Suppressor macrophage treated with lipopolysaccharide for 1 hour (primary cell): ENCODE results near the gene SAMD4A.

Experiments used
- DNase-seq, 3 donors: peaks; one replicate each; pipeline ENCODE4 v3.0.0-alpha.2; 2020 to 2022

Gene SAMD4A

DNA sequence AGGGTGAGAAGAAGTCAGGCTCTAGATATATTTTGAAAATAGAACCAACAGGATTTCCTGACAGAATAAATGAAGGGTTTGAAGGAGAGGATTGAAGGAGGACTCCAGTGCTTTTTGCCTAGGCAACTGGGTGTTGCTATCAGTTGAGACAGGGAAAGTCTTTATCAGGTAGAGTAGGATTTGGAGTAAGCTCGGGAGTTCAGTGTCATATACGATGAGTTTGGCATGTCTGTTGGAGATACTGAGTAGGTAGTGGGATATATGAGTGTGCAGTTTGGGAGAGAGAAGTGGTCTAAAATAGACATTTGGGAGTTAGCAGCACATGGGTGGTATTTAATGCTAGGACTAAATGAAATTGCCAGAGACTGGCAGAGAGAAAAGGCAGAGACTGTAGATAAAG, 141.2 kb downstream of the SAMD4A start:
- DNase-seq: no peak

- DNase-seq: no peak
Observed at GRCh38 chr14:54708982-54709381, 142.1 kb downstream of the SAMD4A start.

DNA sequence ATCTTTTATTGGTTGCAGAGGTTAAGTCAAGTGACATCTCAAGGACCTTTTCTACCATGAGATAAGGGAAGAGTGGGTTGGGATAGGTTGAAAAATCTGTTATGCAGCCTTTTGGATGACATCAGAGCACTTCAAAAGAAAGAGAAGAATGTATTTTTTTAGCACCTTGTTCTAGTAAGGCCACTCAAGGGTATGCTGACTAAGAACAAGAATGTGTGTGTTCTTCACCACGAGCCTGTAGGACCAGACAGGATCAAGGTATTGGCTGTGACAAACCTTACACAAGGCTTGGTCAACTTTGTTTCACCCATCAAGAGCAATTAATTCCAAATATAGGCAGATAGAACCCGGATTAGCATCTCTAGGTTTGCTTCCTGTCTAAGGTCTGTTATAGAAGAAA, 142.5 kb downstream of the SAMD4A start:
- no peak for DNase-seq

GRCh38 chr14:54709867-54710266, 142.9 kb downstream of the SAMD4A start:
- no peak for DNase-seq

- no peak for DNase-seq
Observed at GRCh38 chr14:54711312-54711711, 144.4 kb downstream of the SAMD4A start.

DNA sequence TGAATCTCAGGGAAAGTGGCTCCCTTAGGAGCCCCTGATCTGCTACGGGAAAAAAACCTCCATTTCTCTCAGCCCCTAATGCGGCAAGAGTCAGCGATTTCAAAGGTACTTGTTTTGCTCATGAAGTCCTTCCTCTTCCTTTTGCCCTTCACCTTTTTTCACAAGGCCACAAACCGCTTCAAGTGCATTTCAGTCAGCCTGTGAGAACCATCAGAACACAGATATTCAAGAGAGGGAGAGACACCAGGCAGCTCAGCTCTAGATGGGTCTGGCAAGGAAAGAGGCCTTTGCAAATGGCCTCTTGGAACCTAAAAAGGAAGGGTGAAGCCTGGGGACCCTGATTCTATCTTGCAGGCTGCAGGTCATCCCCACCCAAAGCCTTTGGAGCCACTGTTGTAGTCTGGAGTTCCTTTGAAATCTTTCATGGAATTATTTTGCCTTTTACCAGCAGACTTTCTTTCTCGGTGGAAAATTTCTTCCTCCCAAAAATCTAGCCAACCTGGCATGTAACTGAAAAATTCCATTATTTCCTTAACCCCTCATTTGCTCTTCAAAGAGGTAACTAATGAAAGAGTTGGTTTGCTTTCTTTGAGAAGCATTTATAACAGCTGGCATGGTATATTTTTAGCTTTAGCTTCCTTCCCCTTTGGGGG, 145.0 kb downstream of the SAMD4A start:
- no peak for DNase-seq

DNA sequence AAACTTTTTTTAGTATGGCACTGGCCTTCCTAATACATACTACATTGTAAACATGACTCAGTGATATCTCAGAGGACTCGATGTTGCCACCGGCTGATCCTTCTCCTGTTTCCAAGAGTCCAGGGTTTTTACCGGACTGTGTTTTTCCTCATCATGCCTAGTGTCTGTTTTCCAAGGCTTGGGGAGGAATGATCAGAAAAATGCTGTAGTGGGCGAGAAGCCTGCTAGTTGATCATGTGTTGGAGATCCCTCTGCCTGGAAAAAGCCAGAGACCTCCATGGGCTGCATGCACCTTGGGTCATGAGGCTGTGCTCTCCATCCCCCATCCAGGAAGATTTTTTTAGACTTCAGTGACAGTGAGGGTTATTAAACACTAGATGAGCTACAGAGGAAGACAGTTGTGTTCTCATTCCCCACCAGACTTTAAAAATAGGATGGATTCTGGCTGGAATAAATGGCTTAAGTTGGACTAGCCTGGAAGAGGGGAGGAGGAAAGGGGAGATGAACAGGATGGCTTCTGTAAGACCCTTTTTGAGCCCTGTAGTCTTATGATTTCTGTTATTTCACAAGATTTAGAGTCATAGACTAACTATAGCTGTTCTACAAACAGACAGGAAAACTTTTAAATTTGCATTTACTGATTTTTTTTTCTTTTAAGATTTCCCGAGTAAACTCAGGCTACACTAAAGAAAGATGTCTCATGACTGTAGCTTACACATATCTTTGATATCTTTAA, 145.7 kb downstream of the SAMD4A start:
- DNase-seq: peak; percentile 77 to 87 (median 82)

DNA sequence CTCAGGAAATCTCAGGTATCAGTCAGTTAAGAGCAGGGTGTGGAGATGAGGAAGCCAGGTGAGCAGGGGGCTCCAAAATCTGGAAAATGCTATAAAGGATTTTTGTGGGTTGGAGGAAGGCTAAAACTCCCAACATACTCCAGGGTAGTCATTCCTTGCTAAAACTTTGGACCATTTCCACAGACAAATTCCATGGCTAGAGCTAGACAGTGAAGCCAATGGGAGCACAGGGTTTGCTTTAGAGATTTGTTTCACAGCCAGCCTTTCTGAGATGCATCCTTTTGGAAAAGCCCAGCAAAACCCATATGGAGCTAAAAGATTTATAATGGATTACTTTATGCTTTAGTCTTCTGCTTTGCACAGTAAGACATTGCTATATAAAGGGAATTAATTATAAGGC, 146.5 kb downstream of the SAMD4A start:
- no peak for DNase-seq

DNA sequence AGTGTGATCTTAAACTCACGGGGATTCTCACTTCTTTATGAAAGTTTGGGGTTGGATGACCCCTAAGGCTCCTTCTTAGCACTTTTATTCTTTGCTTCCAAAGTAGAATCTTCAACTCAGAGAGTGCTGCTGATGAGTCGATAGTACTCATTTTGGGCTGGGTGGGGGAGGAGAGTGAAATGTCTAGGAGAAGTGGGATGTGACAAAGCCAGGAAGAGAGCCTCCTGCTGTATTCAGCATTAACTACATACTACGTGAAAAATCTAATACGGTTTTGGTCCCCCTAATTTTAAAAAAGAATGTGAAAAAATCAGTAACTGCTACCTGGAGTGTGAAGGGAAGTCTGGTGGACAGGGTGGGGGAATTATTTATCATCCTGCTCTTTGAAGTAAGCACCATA, 148.3 kb downstream of the SAMD4A start:
- DNase-seq: peak; percentile 47 to 65 (median 61)

DNA sequence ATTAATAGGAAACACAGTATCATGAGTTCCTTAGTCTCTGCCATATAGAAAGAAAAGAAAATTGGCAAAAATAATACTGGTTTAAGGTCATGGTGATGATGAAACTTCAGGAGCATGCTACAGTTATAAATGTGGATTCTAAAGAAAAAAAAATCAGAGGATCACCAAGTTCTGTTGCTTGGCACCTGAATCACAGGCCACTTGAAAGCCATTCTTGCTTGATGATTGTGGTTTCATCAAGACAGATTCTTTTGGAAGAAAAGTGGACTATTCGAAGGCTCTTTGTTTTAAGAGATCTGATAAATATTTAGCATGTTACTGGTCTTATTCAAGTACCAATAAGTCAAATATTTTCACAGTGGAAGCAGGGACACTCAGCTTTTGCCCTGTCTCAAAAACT, 148.9 kb downstream of the SAMD4A start:
- no peak for DNase-seq

- no peak for DNase-seq
Observed at GRCh38 chr14:54716862-54717261, 149.9 kb downstream of the SAMD4A start.

GRCh38 chr14:54718046-54718445, 151.1 kb downstream of the SAMD4A start:
- no peak for DNase-seq

DNA sequence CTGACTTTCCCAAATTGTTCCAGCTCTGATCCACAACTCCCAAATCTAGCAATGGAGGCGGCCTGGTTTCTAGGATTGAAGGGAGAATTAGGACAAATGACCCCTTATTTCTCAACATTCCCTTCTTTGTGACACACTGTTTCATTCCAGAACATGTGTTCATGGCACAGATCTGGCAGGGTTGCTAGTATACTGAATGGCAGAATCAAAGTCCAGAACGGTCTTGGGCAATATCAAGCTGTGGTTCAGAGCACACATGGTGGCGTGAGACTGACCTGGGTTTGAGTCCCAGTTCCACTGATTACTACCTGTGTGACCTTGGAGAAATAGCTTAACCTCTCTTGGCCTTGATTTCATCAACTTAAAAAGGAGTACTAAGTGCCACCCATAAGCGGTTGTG, 152.5 kb downstream of the SAMD4A start:
- no peak for DNase-seq

DNA sequence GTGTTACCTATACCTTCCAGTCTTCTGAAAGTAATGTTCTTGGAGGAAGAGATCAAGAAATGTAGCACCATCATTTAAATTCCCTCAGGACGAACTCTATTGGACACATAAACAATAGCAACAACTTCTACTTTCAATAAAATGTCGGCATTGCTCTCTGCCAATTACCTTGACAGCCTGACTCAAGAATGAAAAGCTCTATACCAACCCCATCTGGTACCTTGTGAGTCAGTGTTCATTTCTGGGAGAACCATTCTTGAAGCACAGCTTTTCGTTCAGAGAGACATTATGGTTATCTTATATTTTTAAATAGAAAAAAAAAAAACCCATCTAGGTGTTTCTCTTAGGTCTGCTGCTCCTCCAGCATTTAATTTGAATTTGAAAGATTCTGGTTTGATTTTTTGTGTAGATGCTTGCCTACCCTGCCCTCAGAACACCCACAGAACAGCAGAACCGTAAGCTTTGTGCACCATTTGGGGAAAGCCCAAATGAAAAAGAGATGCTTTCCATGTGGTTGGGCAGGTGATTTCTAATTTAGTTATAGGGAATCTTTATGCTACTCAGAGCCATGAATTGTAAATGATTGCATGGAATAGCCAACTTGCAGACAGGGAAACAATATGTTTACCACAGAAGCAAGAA, 156.0 kb downstream of the SAMD4A start:
- peak; percentile 58 to 68 (median 58) for DNase-seq

DNA sequence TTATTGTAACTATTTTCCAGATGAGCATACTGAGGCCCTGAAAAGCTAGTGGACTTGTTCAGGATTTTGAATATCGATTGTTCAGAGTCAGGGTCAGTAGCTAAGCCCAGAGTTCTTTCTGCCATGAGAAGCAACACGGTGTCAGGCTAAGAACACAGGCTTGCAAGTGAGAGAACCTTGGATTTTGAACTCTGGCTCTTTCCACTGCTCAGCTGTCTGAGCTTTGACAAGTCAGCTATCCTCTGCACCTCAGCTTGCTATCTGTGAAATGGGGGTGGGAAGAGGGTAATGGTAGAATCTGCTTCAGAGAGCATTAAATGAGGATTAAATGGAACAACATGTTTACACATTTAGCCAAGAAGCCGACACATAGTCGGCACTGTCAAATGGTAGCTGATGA, 157.2 kb downstream of the SAMD4A start:
- no peak for DNase-seq

GRCh38 chr14:54724676-54725325, 157.9 kb downstream of the SAMD4A start:
- DNase-seq: no peak

GRCh38 chr14:54725998-54726397, 159.1 kb downstream of the SAMD4A start:
- DNase-seq: no peak

GRCh38 chr14:54727929-54728328, 161.0 kb downstream of the SAMD4A start:
- DNase-seq: no peak

GRCh38 chr14:54728700-54729527, 162.0 kb downstream of the SAMD4A start:
- no peak for DNase-seq

DNA sequence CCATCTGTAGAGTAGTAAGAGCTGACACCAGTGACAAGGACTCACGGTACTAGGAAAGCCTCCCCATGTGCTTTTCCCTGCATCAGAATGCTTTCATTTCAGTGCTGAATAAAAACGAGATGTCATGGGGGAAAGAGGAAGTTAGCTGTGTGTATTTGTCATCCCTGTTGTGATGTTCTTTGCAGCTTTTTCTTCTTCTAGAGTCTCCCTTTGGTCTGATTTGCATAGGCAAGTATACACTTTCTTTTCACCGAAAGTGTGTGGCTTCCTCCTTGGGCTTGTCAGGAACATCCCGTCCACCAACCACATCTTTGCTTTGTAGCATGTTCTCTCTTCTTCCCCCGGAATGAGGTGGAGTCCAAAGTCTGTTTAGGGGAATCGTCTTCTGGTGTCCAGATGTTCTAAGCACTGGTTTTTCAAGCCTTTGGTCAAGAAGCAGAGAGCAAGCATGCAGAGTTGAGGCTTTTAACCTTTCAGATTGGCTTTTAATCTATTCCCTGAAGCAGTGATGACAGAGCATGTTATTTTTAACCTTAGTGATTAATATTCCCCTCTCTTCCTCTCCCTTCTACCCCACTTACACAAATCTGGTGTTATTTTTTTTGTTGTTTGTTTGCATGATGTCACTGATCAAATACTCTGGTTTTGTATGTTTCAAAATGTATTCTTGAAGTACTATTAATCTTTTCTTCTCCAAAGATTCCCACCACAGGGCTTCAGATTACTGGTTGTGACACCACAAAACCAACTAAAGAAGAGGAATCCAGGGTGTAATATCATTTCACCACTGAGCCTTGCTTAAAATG, 163.4 kb downstream of the SAMD4A start:
- peak; percentile 84 to 97 (median 91) for DNase-seq

GRCh38 chr14:54734966-54735365, 168.0 kb downstream of the SAMD4A start:
- no peak for DNase-seq

DNA sequence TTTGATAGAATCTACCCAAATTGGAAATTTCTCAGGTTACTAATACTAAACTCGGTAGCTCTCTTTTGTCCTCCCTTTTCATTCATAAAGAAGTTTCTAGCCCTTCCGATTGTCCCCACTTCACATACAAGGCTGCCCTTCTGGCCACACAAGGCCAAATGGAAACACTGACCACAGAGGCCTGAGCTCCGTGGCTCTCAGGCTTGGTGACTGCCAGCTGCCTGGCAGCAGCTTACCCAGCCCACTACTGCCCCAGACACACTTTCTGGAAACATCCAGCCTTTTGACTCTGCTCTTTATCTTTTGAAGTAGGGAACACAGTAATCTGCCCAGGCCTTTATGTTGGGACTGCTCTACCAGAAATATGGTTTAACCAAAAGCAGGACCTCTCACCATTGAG, 168.5 kb downstream of the SAMD4A start:
- DNase-seq: no peak
